H1 (cell line): Measurements from ENCODE around the gene CHST8. TPM values are rescaled to one million over a fixed set of nuclear protein-coding genes. Genes with fewer than 3 reads are reported as not detected.

Experiments used
- CTCF ChIA-PET: fragments of 300-600 bp; sonication (Branson Sonifier 250); formaldehyde crosslinking; loops from one replicate; lab custom pipeline; 2021; ENCODE audit not compliant: partially characterized antibody; lab: Charles Lee
- POLR2A ChIA-PET: fragments of 300-600 bp; sonication (Branson Sonifier 250); formaldehyde crosslinking; loops from one replicate; lab custom pipeline; 2021; ENCODE audit warnings: inconsistent platforms; ENCODE audit not compliant: partially characterized antibody; lab: Charles Lee
- DNase-seq, 2 experiments: peaks; one replicate each; pipeline versions ENCODE4 v3.0.0 to v3.0.0-alpha.2; 2010 to 2022; ENCODE audit warnings: low spot score in 2 of 2, low read depth in 1 of 2, mixed read lengths in 1 of 2
- FAIRE-seq: peaks from 2 replicates; lab custom pipeline; 2011; peaks lifted over from hg19 to GRCh38; lab: Jason Lieb, UNC
- H2AFZ ChIP-seq: 2 replicates; pipeline ENCODE4 v1.8.1; 2012; ENCODE audit warnings: low read length, inconsistent platforms
- H2AK5ac ChIP-seq: 2 replicates; pipeline ENCODE4 v1.6.1; 2013; ENCODE audit warnings: low read depth, low read length
- H2BK120ac ChIP-seq: replicated peaks from 2 replicates; pipeline ENCODE3; 2013; ENCODE audit warnings: low read depth, low read length, inconsistent platforms
- H2BK12ac ChIP-seq: 2 replicates; pipeline ENCODE4 v1.6.1; 2013; ENCODE audit warnings: low read depth, low read length
- H2BK15ac ChIP-seq: 2 replicates; pipeline ENCODE4 v1.6.1; 2013; ENCODE audit warnings: low read length
- H2BK20ac ChIP-seq: 2 replicates; pipeline ENCODE4 v1.6.1; 2013; ENCODE audit warnings: low read length
- H2BK5ac ChIP-seq: 2 replicates; pipeline ENCODE4 v1.6.1; 2013; ENCODE audit warnings: low read depth, low read length
- H3K14ac ChIP-seq: 2 replicates; pipeline ENCODE4 v1.6.1; 2013; ENCODE audit warnings: inconsistent platforms; ENCODE audit not compliant: insufficient read length
- H3K18ac ChIP-seq: 2 replicates; pipeline ENCODE4 v1.6.1; 2013; ENCODE audit warnings: low read length; ENCODE audit errors: extremely low read depth
- H3K23ac ChIP-seq: 2 replicates; pipeline ENCODE4 v1.6.1; 2013; ENCODE audit warnings: inconsistent platforms; ENCODE audit not compliant: insufficient read length
- H3K23me2 ChIP-seq: 2 replicates; pipeline ENCODE4 v1.6.1; 2013; ENCODE audit warnings: low read depth, low read length
- H3K27ac ChIP-seq: 2 replicates; pipeline ENCODE4 v1.6.1; 2011; ENCODE audit warnings: low read depth, low read length, inconsistent platforms
- H3K27me3 ChIP-seq, 4 experiments: replicated peaks in 1 of 4; 1 replicate in 1 of 4; 2 replicates in 3 of 4; pipeline versions ENCODE4 v1.6.1 to v1.8.1; 2011 to 2013; ENCODE audit warnings: low read length in 3 of 4, mild to moderate bottlenecking in 3 of 4, inconsistent platforms in 2 of 4, mixed read lengths in 2 of 4, moderate library complexity in 1 of 4; ENCODE audit not compliant: control insufficient read depth in 3 of 4, insufficient read depth in 3 of 4; ENCODE audit errors: extremely low read depth in 1 of 4
- H3K36me3 ChIP-seq, 4 experiments: 2 replicates each; pipeline versions ENCODE4 v1.6.1 to v1.8.1; 2011 to 2013; ENCODE audit warnings: mild to moderate bottlenecking in 4 of 4, low read length in 3 of 4, moderate library complexity in 2 of 4, control low read depth in 1 of 4, inconsistent platforms in 1 of 4; ENCODE audit not compliant: insufficient read depth in 4 of 4, control insufficient read depth in 2 of 4
- H3K4ac ChIP-seq: replicated peaks from 2 replicates; pipeline ENCODE3; 2013; ENCODE audit warnings: low read length, low read depth, mixed read lengths, inconsistent platforms; ENCODE audit not compliant: insufficient read length
- H3K4me1 ChIP-seq, 4 experiments: replicated peaks in 1 of 4; 1 replicate in 1 of 4; 2 replicates in 3 of 4; pipeline versions ENCODE4 v1.6.1 to v1.8.1; 2011 to 2013; ENCODE audit warnings: low read length in 3 of 4, inconsistent platforms in 2 of 4, mixed read lengths in 1 of 4; ENCODE audit not compliant: insufficient read depth in 4 of 4, control insufficient read depth in 3 of 4
- H3K4me2 ChIP-seq, 2 experiments: 2 replicates each; pipeline versions ENCODE4 v1.6.1 to v1.8.1; 2011 to 2013; ENCODE audit warnings: low read depth in 2 of 2, low read length in 2 of 2, control low read depth in 1 of 2, inconsistent platforms in 1 of 2, mild to moderate bottlenecking in 1 of 2; ENCODE audit not compliant: insufficient read depth in 1 of 2
- H3K4me3 ChIP-seq, 4 experiments: fragments of 200-600, 300-600 bp in 1 of 4; sonication (generic), shearing (Covaris generic), sonication (Bioruptor Twin) in 1 of 4; 2 replicates each; pipeline versions ENCODE4 v1.5.1 to v1.8.1; 2011 to 2016; ENCODE audit warnings: low read length in 4 of 4, low read depth in 3 of 4, control low read depth in 2 of 4, inconsistent platforms in 2 of 4, mild to moderate bottlenecking in 2 of 4, mixed read lengths in 1 of 4, moderate library complexity in 1 of 4; ENCODE audit not compliant: insufficient read depth in 2 of 4; ENCODE audit errors: extremely low read depth in 1 of 4
- H3K56ac ChIP-seq: replicated peaks from 2 replicates; pipeline ENCODE3; 2013; ENCODE audit warnings: low read depth, mild to moderate bottlenecking, mixed read lengths, low read length, inconsistent platforms; ENCODE audit not compliant: insufficient read length
- H3K79me1 ChIP-seq: 2 replicates; pipeline ENCODE4 v1.6.1; 2013; ENCODE audit warnings: low read depth, low read length, control low read depth
- H3K79me2 ChIP-seq, 2 experiments: 2 replicates each; pipeline versions ENCODE4 v1.6.1 to v1.8.1; 2012 to 2013; ENCODE audit warnings: low read length in 2 of 2, mild to moderate bottlenecking in 2 of 2, inconsistent platforms in 1 of 2; ENCODE audit not compliant: insufficient read depth in 2 of 2, control insufficient read depth in 1 of 2
- H3K9ac ChIP-seq, 4 experiments: replicated peaks in 1 of 4; 1 replicate in 1 of 4; 2 replicates in 3 of 4; pipeline versions ENCODE4 v1.6.1 to v1.8.1; 2011 to 2013; ENCODE audit warnings: low read depth in 3 of 4, low read length in 3 of 4, control low read depth in 2 of 4, mild to moderate bottlenecking in 2 of 4, moderate library complexity in 2 of 4, inconsistent platforms in 1 of 4; ENCODE audit errors: extremely low read depth in 1 of 4
- H3K9me3 ChIP-seq, 2 experiments: 2 replicates each; pipeline versions ENCODE4 v1.6.1 to v1.8.1; 2012 to 2013; ENCODE audit warnings: mild to moderate bottlenecking in 2 of 2, moderate library complexity in 2 of 2, control low read depth in 1 of 2, inconsistent platforms in 1 of 2, low read depth in 1 of 2, low read length in 1 of 2, mixed read lengths in 1 of 2; ENCODE audit not compliant: insufficient read depth in 2 of 2
- H4K20me1 ChIP-seq, 2 experiments: replicated peaks in 1 of 2; 2 replicates each; pipeline versions ENCODE3 to v1.8.1; 2011 to 2013; ENCODE audit warnings: inconsistent platforms in 2 of 2, low read length in 2 of 2, mild to moderate bottlenecking in 1 of 2; ENCODE audit not compliant: insufficient read depth in 2 of 2, control insufficient read depth in 1 of 2
- H4K5ac ChIP-seq: 2 replicates; pipeline ENCODE4 v1.6.1; 2013; ENCODE audit warnings: low read length, low read depth, mixed read lengths, inconsistent platforms; ENCODE audit not compliant: insufficient read length
- H4K8ac ChIP-seq: 2 replicates; pipeline ENCODE4 v1.8.0; 2013; ENCODE audit warnings: mild to moderate bottlenecking, moderate library complexity, low read length, inconsistent platforms; ENCODE audit not compliant: insufficient read depth; ENCODE audit errors: extremely low read depth
- H4K91ac ChIP-seq: replicated peaks from 2 replicates; pipeline ENCODE3; 2013; ENCODE audit warnings: low read length, mixed read lengths, inconsistent platforms; ENCODE audit not compliant: insufficient read length
- CHD2 ChIP-seq: IDR thresholded peaks from 2 replicates; pipeline ENCODE4 v1.6.1; 2012; ENCODE audit warnings: low read length, improper control_type of control experiment
- CTCF ChIP-seq, 3 experiments: IDR thresholded peaks; 1 replicate in 2 of 3; 2 replicates in 1 of 3; pipeline versions ENCODE4 v1.5.1 to v1.6.1; 2011; ENCODE audit warnings: low read length in 3 of 3, mild to moderate bottlenecking in 3 of 3, inconsistent platforms in 2 of 3, low read depth in 1 of 3, moderate library complexity in 1 of 3; ENCODE audit not compliant: insufficient read depth in 1 of 3; ENCODE audit errors: control extremely low read depth in 1 of 3
- FOSL1 ChIP-seq: IDR thresholded peaks from 2 replicates; pipeline ENCODE4 v1.6.1; 2011; ENCODE audit warnings: mild to moderate bottlenecking, low read depth, low read length, moderate library complexity; ENCODE audit not compliant: insufficient read depth
- JUN ChIP-seq: IDR thresholded peaks from 2 replicates; pipeline ENCODE4 v1.6.1; 2011; ENCODE audit warnings: low read depth, mild to moderate bottlenecking, improper control_type of control experiment, low read length
- WGBS, 2 experiments: shearing (Covaris generic) in 1 of 2; methylation state at CpG; one replicate each; pipeline versions ENCODE4 v1.1.6 to v1.1.7; 2013 to 2015; ENCODE audit warnings: low lambda C conversion rate in 2 of 2, mixed read lengths in 2 of 2, inconsistent platforms in 1 of 2, low coverage in 1 of 2, missing lambda C conversion rate in 1 of 2; ENCODE audit not compliant: insufficient replicate concordance in 2 of 2, insufficient coverage in 1 of 2, insufficient read length in 1 of 2; ENCODE audit errors: extremely low coverage in 1 of 2, missing lambda C conversion rate in 1 of 2; 5-methylcytosine and 5-hydroxymethylcytosine counted together
- polyA plus RNA-seq, 7 experiments: library from polyadenylated mRNA; depleted of rRNA in 3 of 7; stranded (reverse) in 5 of 7; unstranded in 2 of 7; fragments of >200 nt in 5 of 7; fragments of 200-250 nt in 2 of 7; gene quantifications; 1 replicate in 5 of 7; 2 replicates in 1 of 7; 4 replicates in 1 of 7; pipeline versions ENCODE4 v1.2.1 to v1.2.3, GENCODE V29; 2011 to 2013; ENCODE audit warnings: missing spikeins in 2 of 7, mixed read lengths in 2 of 7
- total RNA-seq: library from RNA; stranded (reverse); fragmentation: NEBNext Ultra II Directional; extraction: Animal tissue kit (Norgen Biotek cat#: 25700); gene quantifications from 2 replicates; pipeline ENCODE4 v1.2.1, GENCODE V29; 2021

CHST8 gene
- total and polyA plus RNA-seq, 2 of the 8 experiments (the other 6 are each of a cell fraction or from before 2014, with no cell fraction given), result 10.8 to 28.2 TPM

GRCh38 chr19:33681081-33681680 is 59.4 kb downstream of the CHST8 start:
- DNase-seq (no peak), FAIRE-seq (no peak)
- H3K4me3 ChIP-seq, result no peak overlapping the region
- H3K23ac ChIP-seq, result no peak overlapping the region
- H3K14ac ChIP-seq, result no peak overlapping the region
- H2AK5ac ChIP-seq, result no peak overlapping the region
- no peak overlapping the region for H4K5ac ChIP-seq
- no peaks in the 10 kb centered on the region for H3K36me3 ChIP-seq
- H3K4me2 ChIP-seq, result no peak overlapping the region
- H4K8ac ChIP-seq, result no peak overlapping the region
- H3K4ac ChIP-seq, result no peak overlapping the region
- TF ChIP-seq FOSL1 (no peak), CHD2 (no peak), JUN (no peak), CTCF (IDR thresholded peaks at IDR 0.05; ENCODE audit: control extremely low read depth in 1 of 3, insufficient read depth in 1 of 3, low read depth in 1 of 3, low read length in 3 of 3) (no peak)
- no peaks in the 10 kb centered on the region for H3K79me2 ChIP-seq
- WGBS, 2 experiments, result 88% methylated on average over 3 of the region's 3 CpGs; no CpG with 5 or more reads in 1 of the 2 experiments
- H3K9me3 ChIP-seq, result no peaks in the 10 kb centered on the region
- H4K20me1 ChIP-seq, result peaks cover 12 to 25% of the 10 kb centered on the region in 2 experiments
- H2AFZ ChIP-seq, result no peak overlapping the region
- no peak overlapping the region for H4K91ac ChIP-seq
- no peak overlapping the region for H3K9ac ChIP-seq
- no peaks in the 10 kb centered on the region; a peak in 1 of 7 replicates for H3K27me3 ChIP-seq
- no peak overlapping the region for H3K18ac ChIP-seq
- H2BK12ac ChIP-seq, result no peak overlapping the region
- no peak overlapping the region for H3K27ac ChIP-seq
- no peak overlapping the region for H2BK5ac ChIP-seq
- POLR2A ChIA-PET, result no interaction called here
- H2BK120ac ChIP-seq, result no peak overlapping the region
- H3K4me1 ChIP-seq, result peaks cover 0 to 6% (median 4%) of the 10 kb centered on the region in 4 experiments; a peak in 4 of 7 replicates
- no peak overlapping the region for H3K56ac ChIP-seq
- H3K23me2 ChIP-seq, result no peaks in the 10 kb centered on the region
- H3K79me1 ChIP-seq, result no peaks in the 10 kb centered on the region
- CTCF ChIA-PET, result interaction anchor here (0.6 to 1.4 kb wide), 4 partner anchors 24 to 523 kb away, joined by 3 read pairs; no protein-coding TSS in a partner anchor
- H2BK20ac ChIP-seq, result no peak overlapping the region
- H2BK15ac ChIP-seq, result no peak overlapping the region
